Fibroblast of lung (primary cell): ENCODE data around the gene SHISAL1. TPM values are rescaled to one million over a fixed set of nuclear protein-coding genes. Genes with fewer than 3 reads are reported as not detected.

Source experiments
- DNase-seq, 2 donors: peaks; one replicate each; pipeline versions ENCODE4 v3.0.0 to v3.0.0-alpha.2; 2010; ENCODE audit warnings: low read depth in 2 of 2
- H2AFZ ChIP-seq: 2 replicates; pipeline ENCODE4 v1.5.1; 2012; ENCODE audit warnings: low read length, control low read depth, inconsistent platforms
- H3K27ac ChIP-seq: 2 replicates; pipeline ENCODE4 v1.5.1; 2011; ENCODE audit warnings: low read length, control low read depth; ENCODE audit not compliant: insufficient read depth
- H3K27me3 ChIP-seq: 2 replicates; pipeline ENCODE4 v1.5.1; 2011; ENCODE audit warnings: mild to moderate bottlenecking, low read length; ENCODE audit not compliant: control insufficient read depth, insufficient read depth
- H3K36me3 ChIP-seq: 2 replicates; pipeline ENCODE4 v1.5.1; 2011; ENCODE audit warnings: low read length; ENCODE audit not compliant: control insufficient read depth, insufficient read depth
- H3K4me1 ChIP-seq: 2 replicates; pipeline ENCODE4 v1.5.1; 2011; ENCODE audit warnings: low read length; ENCODE audit not compliant: control insufficient read depth, insufficient read depth; ENCODE audit errors: extremely low read depth
- H3K4me2 ChIP-seq: 2 replicates; pipeline ENCODE4 v1.5.1; 2011; ENCODE audit warnings: low read length, control low read depth; ENCODE audit not compliant: insufficient read depth; ENCODE audit errors: extremely low read depth
- H3K4me3 ChIP-seq, 4 experiments: fragments of 200-600 bp in 1 of 4; sonication (generic) in 1 of 4; replicated peaks in 1 of 4; 2 replicates each; pipeline ENCODE4 v1.5.1; 2011 to 2016; ENCODE audit warnings: low read length in 4 of 4, low read depth in 3 of 4, mild to moderate bottlenecking in 3 of 4, control low read depth in 2 of 4, inconsistent platforms in 1 of 4, mixed read lengths in 1 of 4; ENCODE audit not compliant: insufficient read depth in 1 of 4; ENCODE audit errors: control extremely low read depth in 1 of 4
- H3K79me2 ChIP-seq: 2 replicates; pipeline ENCODE4 v1.5.1; 2012; ENCODE audit warnings: mild to moderate bottlenecking, low read length, inconsistent platforms; ENCODE audit not compliant: control insufficient read depth, insufficient read depth
- H3K9ac ChIP-seq: 2 replicates; pipeline ENCODE4 v1.5.1; 2011; ENCODE audit warnings: mild to moderate bottlenecking, low read length, control low read depth; ENCODE audit not compliant: insufficient read depth
- H3K9me3 ChIP-seq: 2 replicates; pipeline ENCODE4 v1.5.1; 2012; ENCODE audit warnings: low read depth, low read length; ENCODE audit not compliant: control insufficient read depth, insufficient read depth
- H4K20me1 ChIP-seq: 2 replicates; pipeline ENCODE4 v1.5.1; 2011; ENCODE audit warnings: low read length; ENCODE audit not compliant: control insufficient read depth, insufficient read depth; ENCODE audit errors: extremely low read depth
- EZH2 ChIP-seq: IDR thresholded peaks from 2 replicates; pipeline ENCODE4 v1.5.1; 2012; ENCODE audit warnings: low read length, control low read depth, mild to moderate bottlenecking; ENCODE audit errors: missing control alignments
- polyA plus RNA-seq, 2 donors: library from polyadenylated mRNA; depleted of rRNA in 1 of 2; stranded (reverse) in 1 of 2; unstranded in 1 of 2; fragments of >200 nt; gene quantifications; 2 replicates each; pipeline ENCODE4 v1.2.1, GENCODE V29; 2011 to 2012; ENCODE audit warnings: missing spikeins in 1 of 2
- total RNA-seq: library from RNA; depleted of rRNA; stranded (reverse); fragments of >200 nt; gene quantifications from 2 replicates; pipeline ENCODE4 v1.2.1, GENCODE V29; 2014
- TF ChIP-seq, protein P1 (sequence below), 2 donors: IDR thresholded peaks in 1 of 2; conservative IDR thresholded peaks in 1 of 2; 1 replicate in 1 of 2; 2 replicates in 1 of 2; pipeline ENCODE4 v1.5.1; 2011 to 2012; ENCODE audit warnings: low read length in 2 of 2, control low read depth in 1 of 2, inconsistent platforms in 1 of 2, low read depth in 1 of 2, mild to moderate bottlenecking in 1 of 2

SHISAL1 gene
- total and polyA plus RNA-seq, 2 donors (not counting 1 experiment from before 2014, with no cell fraction given), result 0.73 to 3.5 TPM

DNA sequence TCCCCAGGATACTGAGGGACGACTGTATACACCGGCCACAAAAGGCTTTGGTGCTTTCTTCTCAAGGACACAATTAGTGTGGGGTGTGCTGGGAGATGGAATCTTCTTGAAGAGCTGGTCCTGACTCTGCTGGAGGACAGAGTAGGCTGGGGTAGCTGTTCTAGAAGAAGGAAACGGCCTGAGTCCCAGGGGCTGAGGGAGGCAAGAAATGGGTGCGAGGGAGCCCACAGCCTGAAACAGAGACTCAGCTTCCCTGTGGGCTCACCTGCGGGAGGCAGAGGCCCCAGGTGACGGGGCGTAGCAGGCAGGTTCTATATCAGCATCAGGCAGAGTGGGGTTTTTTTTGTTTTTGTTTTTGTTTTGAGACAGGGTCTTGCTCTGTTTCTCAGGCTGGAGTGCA is 95.4 kb downstream of the SHISAL1 start:
- TF ChIP-seq, protein P1, sequence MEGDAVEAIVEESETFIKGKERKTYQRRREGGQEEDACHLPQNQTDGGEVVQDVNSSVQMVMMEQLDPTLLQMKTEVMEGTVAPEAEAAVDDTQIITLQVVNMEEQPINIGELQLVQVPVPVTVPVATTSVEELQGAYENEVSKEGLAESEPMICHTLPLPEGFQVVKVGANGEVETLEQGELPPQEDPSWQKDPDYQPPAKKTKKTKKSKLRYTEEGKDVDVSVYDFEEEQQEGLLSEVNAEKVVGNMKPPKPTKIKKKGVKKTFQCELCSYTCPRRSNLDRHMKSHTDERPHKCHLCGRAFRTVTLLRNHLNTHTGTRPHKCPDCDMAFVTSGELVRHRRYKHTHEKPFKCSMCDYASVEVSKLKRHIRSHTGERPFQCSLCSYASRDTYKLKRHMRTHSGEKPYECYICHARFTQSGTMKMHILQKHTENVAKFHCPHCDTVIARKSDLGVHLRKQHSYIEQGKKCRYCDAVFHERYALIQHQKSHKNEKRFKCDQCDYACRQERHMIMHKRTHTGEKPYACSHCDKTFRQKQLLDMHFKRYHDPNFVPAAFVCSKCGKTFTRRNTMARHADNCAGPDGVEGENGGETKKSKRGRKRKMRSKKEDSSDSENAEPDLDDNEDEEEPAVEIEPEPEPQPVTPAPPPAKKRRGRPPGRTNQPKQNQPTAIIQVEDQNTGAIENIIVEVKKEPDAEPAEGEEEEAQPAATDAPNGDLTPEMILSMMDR (conservative IDR thresholded peaks at IDR 0.05 in 1 of 2, IDR thresholded peaks at IDR 0.05 in 1 of 2; ENCODE audit: low read depth in 1 of 2, low read length in 2 of 2), result no peak
- no peak for TF ChIP-seq EZH2

DNA sequence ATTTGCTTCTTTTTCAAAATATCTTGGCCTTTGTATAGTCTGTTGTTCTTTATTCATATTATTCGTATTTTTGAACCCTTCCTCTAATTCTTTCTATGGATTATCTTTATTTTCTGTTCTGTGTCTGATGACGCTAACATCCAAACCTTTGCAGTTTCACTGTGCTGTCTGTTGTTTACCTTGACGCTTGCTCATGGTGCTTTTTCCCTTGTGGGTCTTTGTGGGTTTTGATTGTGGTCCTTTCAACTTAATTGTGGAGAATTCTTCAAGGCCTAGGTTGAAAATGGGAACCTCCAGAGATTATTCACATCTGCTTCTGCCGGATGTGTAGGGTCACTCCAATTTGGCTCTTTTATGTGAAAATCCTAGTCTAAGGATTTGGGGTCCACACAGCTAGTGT is 97.5 kb downstream of the SHISAL1 start:
- H3K4me3 ChIP-seq, result no peak overlapping the region
- H3K27me3 ChIP-seq, result no peaks in the 10 kb centered on the region
- no peak overlapping the region for H3K27ac ChIP-seq
- no peaks in the 10 kb centered on the region for H3K4me1 ChIP-seq
- no peaks in the 10 kb centered on the region for H3K79me2 ChIP-seq
- DNase-seq, result no peak
- H3K9ac ChIP-seq, result no peak overlapping the region
- H2AFZ ChIP-seq, result no peak overlapping the region
- no peaks in the 10 kb centered on the region for H3K36me3 ChIP-seq
- H3K9me3 ChIP-seq, result no peaks in the 10 kb centered on the region
- H4K20me1 ChIP-seq, result no peaks in the 10 kb centered on the region
- H3K4me2 ChIP-seq, result no peak overlapping the region
- no peak for TF ChIP-seq EZH2
- TF ChIP-seq, protein P1 (conservative IDR thresholded peaks at IDR 0.05 in 1 of 2, IDR thresholded peaks at IDR 0.05 in 1 of 2; ENCODE audit: low read depth in 1 of 2, low read length in 2 of 2), result no peak

More for the DNA sequence above, 95.4 kb downstream of the SHISAL1 start:
- Histone ChIP-seq H3K4me1 (no peaks in the 10 kb centered on the region), H3K4me2 (no peak overlapping the region), H3K9ac (no peak overlapping the region), H3K4me3 (no peak overlapping the region), H3K79me2 (no peaks in the 10 kb centered on the region), H3K9me3 (no peaks in the 10 kb centered on the region), H4K20me1 (no peaks in the 10 kb centered on the region), H3K27me3 (no peaks in the 10 kb centered on the region), H2AFZ (no peak overlapping the region), H3K36me3 (no peaks in the 10 kb centered on the region), H3K27ac (no peak overlapping the region)
- no peak for DNase-seq

DNA sequence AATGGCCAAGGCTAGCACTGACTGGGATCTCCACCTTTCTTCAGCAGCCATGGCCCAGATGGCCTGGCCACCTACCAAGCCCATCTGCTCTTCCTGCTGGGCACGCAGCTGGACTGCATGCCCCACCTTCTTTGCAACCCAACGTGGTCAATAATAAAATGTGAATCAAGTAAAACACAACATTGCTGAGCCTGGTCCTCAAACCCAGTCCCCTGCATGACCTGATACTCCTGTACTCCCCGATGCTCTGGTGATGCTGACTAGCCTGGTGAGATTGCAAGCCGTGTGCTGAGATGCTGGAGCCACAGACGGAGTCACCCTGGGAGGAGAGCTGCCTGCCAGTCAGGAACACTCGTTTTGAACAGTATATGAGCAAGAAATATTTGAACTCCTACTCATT is 98.0 kb downstream of the SHISAL1 start:
- TF ChIP-seq, protein P1 (conservative IDR thresholded peaks at IDR 0.05 in 1 of 2, IDR thresholded peaks at IDR 0.05 in 1 of 2; ENCODE audit: low read depth in 1 of 2, low read length in 2 of 2), result no peak
- no peak for TF ChIP-seq EZH2
- no peaks in the 10 kb centered on the region for H3K4me1 ChIP-seq
- no peaks in the 10 kb centered on the region for H3K36me3 ChIP-seq
- no peak overlapping the region for H2AFZ ChIP-seq
- H3K4me2 ChIP-seq, result no peak overlapping the region
- H3K9me3 ChIP-seq, result no peaks in the 10 kb centered on the region
- H3K9ac ChIP-seq, result no peak overlapping the region
- H3K79me2 ChIP-seq, result no peaks in the 10 kb centered on the region
- H3K4me3 ChIP-seq, result no peak overlapping the region
- no peak for DNase-seq
- H3K27ac ChIP-seq, result no peak overlapping the region
- H4K20me1 ChIP-seq, result no peaks in the 10 kb centered on the region
- H3K27me3 ChIP-seq, result peaks cover 1% of the 10 kb centered on the region
